Lower leg skin (tissue), 3 donors: ENCODE measurements around the gene SESN2.

Source experiments
- CTCF ChIP-seq, 3 donors: fragments of 450-650 bp; IDR thresholded peaks; one replicate each; pipeline ENCODE4 v1.5.1; 2016; ENCODE audit warnings: antibody characterized with exemption in 3 of 3, mild to moderate bottlenecking in 3 of 3, moderate library complexity in 2 of 3
- POLR2A ChIP-seq, 2 donors: fragments of 450-650 bp; IDR thresholded peaks; one replicate each; pipeline ENCODE4 v1.6.1; 2016 to 2017; ENCODE audit warnings: antibody characterized with exemption in 2 of 2, mild to moderate bottlenecking in 1 of 2, moderate library complexity in 1 of 2

- TF ChIP-seq CTCF (IDR thresholded peaks at IDR 0.05) (no peak), POLR2A (IDR thresholded peaks at IDR 0.05) (no peak)
These were observed 14.0 kb downstream of the SESN2 start for GRCh38 chr1:28273216-28273860.
